Endothelial cell of umbilical vein (primary cell): Measurements from ENCODE around the gene LRG1. TPM values are rescaled to one million over a fixed set of nuclear protein-coding genes. Genes with fewer than 3 reads are reported as not detected.

Source experiments
- BruUV-seq: library from RNA; stranded (reverse); fragments of 400-500 nt; replicated peaks from 2 replicates; lab custom pipeline; 2021; lab: Mats Ljungman, UMichigan
- CTCF ChIA-PET: fragments of 300-600, 350-600 bp; sonication (Branson Sonifier 250); formaldehyde crosslinking; loops from one replicate; lab custom pipeline; 2021; ENCODE audit warnings: antibody characterized with exemption, inconsistent platforms; lab: Charles Lee
- POLR2A ChIA-PET: fragments of 300-600, 350-600 bp; sonication (Branson Sonifier 250); formaldehyde crosslinking; loops from one replicate; lab custom pipeline; 2021; ENCODE audit warnings: antibody characterized with exemption, inconsistent platforms; lab: Charles Lee
- DNase-seq: peaks from one replicate; pipeline ENCODE4 v3.0.0-alpha.2; 2011; ENCODE audit warnings: low read depth, low spot score
- FAIRE-seq: peaks from 2 replicates; lab custom pipeline; 2011; peaks lifted over from hg19 to GRCh38; lab: Jason Lieb, UNC
- H2AFZ ChIP-seq: 2 replicates; pipeline ENCODE4 v1.6.0; 2012; ENCODE audit warnings: low read depth, low read length, control low read depth, inconsistent platforms
- H3K27ac ChIP-seq: 2 replicates; pipeline ENCODE4 v1.5.1; 2011; ENCODE audit warnings: low read depth, mild to moderate bottlenecking, control low read depth, low read length, moderate library complexity; ENCODE audit not compliant: insufficient read depth
- H3K27me3 ChIP-seq, 2 experiments: 2 replicates each; pipeline versions ENCODE4 v1.6.0 to v1.6.1; 2011; ENCODE audit warnings: low read length in 2 of 2, mixed read lengths in 1 of 2; ENCODE audit not compliant: control insufficient read depth in 2 of 2, insufficient read depth in 2 of 2
- H3K36me3 ChIP-seq, 2 experiments: 2 replicates in 1 of 2; 3 replicates in 1 of 2; pipeline ENCODE4 v1.5.1; 2011; ENCODE audit warnings: low read length in 2 of 2, mild to moderate bottlenecking in 1 of 2, moderate library complexity in 1 of 2; ENCODE audit not compliant: control insufficient read depth in 2 of 2, insufficient read depth in 2 of 2; ENCODE audit errors: extremely low read depth in 1 of 2
- H3K4me1 ChIP-seq: 3 replicates; pipeline ENCODE4 v1.5.1; 2011; ENCODE audit warnings: mild to moderate bottlenecking, low read length; ENCODE audit not compliant: control insufficient read depth, insufficient read depth; ENCODE audit errors: extremely low read depth
- H3K4me2 ChIP-seq: 2 replicates; pipeline ENCODE4 v1.6.1; 2011; ENCODE audit warnings: low read length, control low read depth, mixed read lengths; ENCODE audit not compliant: insufficient read depth
- H3K4me3 ChIP-seq, 3 experiments: fragments of 200-600 bp in 1 of 3; sonication (generic), shearing (Covaris generic) in 1 of 3; replicated peaks in 1 of 3; 2 replicates each; pipeline ENCODE4 v1.5.1; 2011 to 2016; ENCODE audit warnings: control low read depth in 3 of 3, low read length in 3 of 3, mild to moderate bottlenecking in 2 of 3, inconsistent platforms in 1 of 3, low read depth in 1 of 3, moderate library complexity in 1 of 3; ENCODE audit not compliant: insufficient read depth in 1 of 3
- H3K79me2 ChIP-seq: 2 replicates; pipeline ENCODE4 v1.6.0; 2012; ENCODE audit warnings: low read length, inconsistent platforms; ENCODE audit not compliant: control insufficient read depth, insufficient read depth
- H3K9ac ChIP-seq: replicated peaks from 2 replicates; pipeline ENCODE3; 2011; ENCODE audit warnings: low read length, control low read depth; ENCODE audit not compliant: insufficient read depth; ENCODE audit errors: extremely low read depth
- H3K9me1 ChIP-seq: replicated peaks from 3 replicates; pipeline ENCODE4 v1.6.0; 2011; ENCODE audit warnings: mild to moderate bottlenecking, low read length; ENCODE audit not compliant: control insufficient read depth, insufficient read depth; ENCODE audit errors: extremely low read depth
- H3K9me3 ChIP-seq: replicated peaks from 2 replicates; pipeline ENCODE4 v1.5.1; 2012; ENCODE audit warnings: low read length, inconsistent platforms; ENCODE audit not compliant: control insufficient read depth, insufficient read depth
- H4K20me1 ChIP-seq: replicated peaks from 2 replicates; pipeline ENCODE3; 2011; ENCODE audit warnings: mild to moderate bottlenecking, low read length; ENCODE audit not compliant: control insufficient read depth, insufficient read depth; ENCODE audit errors: extremely low read depth
- EZH2 ChIP-seq: IDR thresholded peaks from 2 replicates; pipeline ENCODE4 v1.6.1; 2012; ENCODE audit warnings: borderline replicate concordance, low read depth, mild to moderate bottlenecking, moderate library complexity, low read length, inconsistent platforms; ENCODE audit not compliant: severe bottlenecking
- FOS ChIP-seq: IDR thresholded peaks from 2 replicates; pipeline ENCODE4 v1.6.1; 2011; ENCODE audit warnings: mild to moderate bottlenecking, low read length, moderate library complexity, borderline replicate concordance; ENCODE audit not compliant: insufficient read depth
- GATA2 ChIP-seq: IDR thresholded peaks from 2 replicates; pipeline ENCODE4 v1.7.0; 2011; ENCODE audit warnings: low read depth, mild to moderate bottlenecking, moderate library complexity, mixed read lengths, low read length; ENCODE audit not compliant: insufficient read length, insufficient read depth
- JUN ChIP-seq: IDR thresholded peaks from 2 replicates; pipeline ENCODE4 v1.6.1; 2011; ENCODE audit warnings: borderline replicate concordance, low read depth; ENCODE audit not compliant: insufficient read length, insufficient read depth
- MYC ChIP-seq: IDR thresholded peaks from one replicate; pipeline ENCODE4 v1.6.1; 2011; ENCODE audit warnings: mild to moderate bottlenecking, low read depth, low read length
- POLR2A ChIP-seq: IDR thresholded peaks from 2 replicates; pipeline ENCODE4 v1.6.1; 2012; ENCODE audit warnings: low read depth, mild to moderate bottlenecking, control low read depth, low read length
- POLR2AphosphoS5 ChIP-seq: IDR thresholded peaks from 2 replicates; pipeline ENCODE4 v1.6.1; 2012; ENCODE audit warnings: low read depth, mild to moderate bottlenecking, control low read depth, low read length, moderate library complexity; ENCODE audit not compliant: insufficient read depth
- dilution Hi-C: fragments of 300-500 bp; cut with MboI; formaldehyde crosslinking; loops from one replicate; pipeline ENCODE4 v1.15.0; 2019; ENCODE audit warnings: low sequenced_read_pairs; ENCODE audit not compliant: extremely low pct_ligation_motif_present
- intact Hi-C: fragments of 100-400 bp; cut with micrococcal nuclease; formaldehyde crosslinking; loops from one replicate; pipeline ENCODE4 v1.10.0; 2022
- polyA plus RNA-seq, 4 experiments: library from polyadenylated mRNA; depleted of rRNA in 3 of 4; stranded (reverse) in 3 of 4; unstranded in 1 of 4; fragments of >200 nt; gene quantifications; 2 replicates each; pipeline versions ENCODE4 v1.2.1 to v1.2.3, GENCODE V29; 2011 to 2012; ENCODE audit warnings: missing spikeins in 1 of 4
- total RNA-seq: library from RNA; stranded (reverse); gene quantifications from 2 replicates; pipeline ENCODE4 v1.2.3, GENCODE V29; 2021
- TF ChIP-seq, protein P1 (sequence below): IDR thresholded peaks from 2 replicates; pipeline ENCODE4 v1.6.1; 2011; ENCODE audit not compliant: insufficient read depth, insufficient read length
- TF ChIP-seq, protein P2 (sequence below), 2 donors: IDR thresholded peaks; 1 replicate in 1 of 2; 2 replicates in 1 of 2; pipeline ENCODE4 v1.5.1; 2011; ENCODE audit warnings: low read length in 2 of 2, mild to moderate bottlenecking in 2 of 2, moderate library complexity in 2 of 2, control low read depth in 1 of 2, inconsistent platforms in 1 of 2, low read depth in 1 of 2; ENCODE audit not compliant: insufficient read depth in 1 of 2; ENCODE audit errors: extremely low read depth in 1 of 2

Gene LRG1
- total and polyA plus RNA-seq, 2 donors (not counting 3 experiments of a cell fraction or from before 2014, with no cell fraction given): 0.21 to 0.31 TPM

DNA sequence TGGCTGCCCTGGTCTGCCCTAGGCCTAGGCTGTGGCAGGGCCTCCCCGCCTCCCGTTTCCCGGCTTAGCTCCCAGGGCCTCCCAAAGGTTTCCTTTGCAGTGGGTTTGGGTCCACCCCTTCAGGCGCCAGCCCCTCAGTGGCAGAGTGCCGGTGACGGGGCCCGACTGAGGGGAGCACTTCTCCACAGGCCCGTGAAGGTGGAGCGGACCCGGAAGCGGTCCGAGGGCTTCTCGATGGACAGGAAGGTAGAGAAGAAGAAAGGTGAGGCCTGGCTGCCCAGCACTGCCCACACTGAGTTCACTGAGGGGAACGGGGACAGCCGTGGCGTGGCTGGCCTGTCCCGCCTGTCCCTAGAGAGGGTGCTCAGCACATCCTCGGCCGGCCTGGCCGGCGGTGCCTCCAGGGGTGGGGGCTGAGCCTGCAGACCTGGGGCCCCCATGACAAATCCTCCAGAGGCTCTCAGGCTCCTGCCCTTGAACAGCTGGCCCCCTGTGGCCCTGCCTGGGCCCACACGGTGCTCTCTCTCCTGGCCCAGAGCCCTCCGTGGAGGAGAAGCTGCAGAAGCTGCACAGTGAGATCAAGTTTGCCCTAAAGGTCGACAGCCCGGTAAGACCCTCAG, 42.0 kb downstream of the LRG1 start:
- Histone ChIP-seq H3K36me3 (peaks cover 4 to 50% of the 10 kb centered on the region in 2 experiments), H4K20me1 (no peaks in the 10 kb centered on the region), H3K4me2 (no peak overlapping the region), H3K27me3 (no peaks in the 10 kb centered on the region), H3K9me1 (no peaks in the 10 kb centered on the region), H3K27ac (no peak overlapping the region), H3K4me3 (no peak overlapping the region), H3K9ac (no peak overlapping the region), H3K79me2 (no peaks in the 10 kb centered on the region), H3K4me1 (no peaks in the 10 kb centered on the region), H3K9me3 (no peaks in the 10 kb centered on the region), H2AFZ (no peak overlapping the region)
- DNase-seq (no peak), FAIRE-seq (no peak)
- BruUV-seq: no TSS peak
- CTCF ChIA-PET: interaction anchor here (0.5 kb wide), 1 partner anchor 27 kb away, joined by 3 read pairs; no protein-coding TSS in a partner anchor
- TF ChIP-seq JUN (no peak), MYC (no peak), POLR2AphosphoS5 (no peak), GATA2 (no peak), EZH2 (no peak), FOS (no peak), POLR2A (no peak)
- TF ChIP-seq, protein P1, sequence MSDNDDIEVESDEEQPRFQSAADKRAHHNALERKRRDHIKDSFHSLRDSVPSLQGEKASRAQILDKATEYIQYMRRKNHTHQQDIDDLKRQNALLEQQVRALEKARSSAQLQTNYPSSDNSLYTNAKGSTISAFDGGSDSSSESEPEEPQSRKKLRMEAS: no peak
- TF ChIP-seq, protein P2, sequence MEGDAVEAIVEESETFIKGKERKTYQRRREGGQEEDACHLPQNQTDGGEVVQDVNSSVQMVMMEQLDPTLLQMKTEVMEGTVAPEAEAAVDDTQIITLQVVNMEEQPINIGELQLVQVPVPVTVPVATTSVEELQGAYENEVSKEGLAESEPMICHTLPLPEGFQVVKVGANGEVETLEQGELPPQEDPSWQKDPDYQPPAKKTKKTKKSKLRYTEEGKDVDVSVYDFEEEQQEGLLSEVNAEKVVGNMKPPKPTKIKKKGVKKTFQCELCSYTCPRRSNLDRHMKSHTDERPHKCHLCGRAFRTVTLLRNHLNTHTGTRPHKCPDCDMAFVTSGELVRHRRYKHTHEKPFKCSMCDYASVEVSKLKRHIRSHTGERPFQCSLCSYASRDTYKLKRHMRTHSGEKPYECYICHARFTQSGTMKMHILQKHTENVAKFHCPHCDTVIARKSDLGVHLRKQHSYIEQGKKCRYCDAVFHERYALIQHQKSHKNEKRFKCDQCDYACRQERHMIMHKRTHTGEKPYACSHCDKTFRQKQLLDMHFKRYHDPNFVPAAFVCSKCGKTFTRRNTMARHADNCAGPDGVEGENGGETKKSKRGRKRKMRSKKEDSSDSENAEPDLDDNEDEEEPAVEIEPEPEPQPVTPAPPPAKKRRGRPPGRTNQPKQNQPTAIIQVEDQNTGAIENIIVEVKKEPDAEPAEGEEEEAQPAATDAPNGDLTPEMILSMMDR (IDR thresholded peaks at IDR 0.05; ENCODE audit: extremely low read depth in 1 of 2, insufficient read depth in 1 of 2, low read depth in 1 of 2, low read length in 2 of 2): no peak
- POLR2A ChIA-PET: no interaction called here
- intact Hi-C loops (no loop called here), dilution Hi-C loops (no loop called here)
